Measurements from ENCODE around the gene MUC4. TPM values are rescaled to one million over a fixed set of nuclear protein-coding genes. Genes with fewer than 3 reads are reported as not detected.
"Not testable (repeated sequence)": the region's sequence is repeated elsewhere in the genome, so short reads cannot be mapped to it uniquely, and the experiment has no call there.

MUC4 gene
- total RNA-seq, 1 donor from 2014 or later = 7.8 TPM

DNA sequence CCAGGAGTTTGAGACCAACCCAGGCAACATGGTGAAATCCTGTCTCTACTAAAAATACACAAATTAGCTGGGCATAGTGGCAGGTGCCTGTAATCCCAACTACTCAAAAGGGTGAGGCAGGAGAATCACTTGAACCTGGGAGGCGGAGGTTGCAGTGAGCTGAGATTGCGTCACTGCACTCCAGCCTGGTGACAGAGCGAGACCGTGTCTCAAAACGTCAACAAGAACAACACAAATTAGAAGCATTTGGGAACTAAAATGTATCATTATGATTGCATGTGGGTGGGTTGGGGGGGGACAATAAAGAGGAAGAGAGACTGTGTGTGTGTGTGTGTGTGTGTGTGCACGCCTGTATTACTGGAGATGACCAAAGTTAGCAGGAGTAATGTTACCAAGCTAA lies 73.9 kb downstream of the MUC4 start:
- not testable (repeated sequence) for DNase-seq

DNA sequence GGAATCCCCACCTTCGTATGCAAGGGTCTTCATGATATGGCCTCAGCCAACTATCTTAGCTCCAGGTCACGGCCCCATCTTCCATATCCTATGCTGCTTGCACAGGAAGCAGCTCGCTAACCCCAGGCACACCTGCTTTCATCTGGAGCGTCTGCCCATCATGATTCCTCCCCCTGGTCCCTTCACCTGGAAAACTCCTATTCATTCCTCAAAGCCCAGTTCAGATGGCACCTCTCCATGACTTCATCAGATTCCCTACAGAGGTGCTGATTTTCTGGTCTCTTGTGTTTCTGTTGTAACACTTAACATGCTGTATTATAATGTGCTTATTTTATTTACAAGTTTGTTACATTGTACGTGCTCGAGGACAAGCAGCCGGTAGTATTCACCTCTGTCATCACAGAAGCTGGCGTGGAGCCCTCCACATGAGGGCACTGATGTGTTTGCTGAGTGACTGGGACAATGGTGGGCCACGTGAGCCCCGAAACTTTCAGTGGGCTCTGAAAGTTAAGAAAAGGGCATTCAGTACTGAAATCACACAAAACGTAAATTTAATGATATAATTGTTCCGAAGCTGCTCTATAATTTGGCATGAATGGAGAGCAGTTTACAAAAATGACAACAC lies 74.8 kb downstream of the MUC4 start:
- no peak for DNase-seq

DNA sequence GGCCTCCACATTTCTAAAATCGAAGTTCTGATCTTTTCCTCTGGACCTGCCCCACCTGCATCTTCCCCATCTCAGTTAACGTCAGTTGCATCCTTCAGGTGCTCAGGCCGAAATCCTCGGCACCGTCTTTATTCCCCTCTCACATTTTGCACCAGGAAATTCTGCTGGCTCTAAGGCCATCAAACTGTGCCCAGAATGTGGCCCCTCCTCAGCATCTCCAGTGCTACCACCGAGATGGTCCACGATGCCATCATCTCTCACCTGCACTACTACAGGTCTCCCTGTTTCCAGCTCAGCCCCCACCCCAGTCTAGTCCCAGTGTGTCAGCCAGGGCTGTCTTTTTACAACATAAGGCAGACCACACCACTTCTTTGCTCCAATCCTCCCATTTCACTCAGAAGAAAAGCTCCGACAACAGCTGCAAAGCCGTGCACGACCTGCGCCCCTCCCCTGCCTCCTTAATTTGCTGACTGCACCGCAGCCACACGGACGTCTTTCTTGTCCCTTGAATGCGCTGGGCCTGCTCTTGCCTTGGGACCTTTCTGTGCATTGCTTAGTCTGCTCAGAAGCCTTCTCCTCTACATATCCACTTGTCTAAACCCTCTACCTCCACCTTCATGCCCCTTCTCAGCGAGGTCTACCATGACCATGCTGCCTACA lies 76.6 kb downstream of the MUC4 start:
- peak; percentile 17 for DNase-seq

DNA sequence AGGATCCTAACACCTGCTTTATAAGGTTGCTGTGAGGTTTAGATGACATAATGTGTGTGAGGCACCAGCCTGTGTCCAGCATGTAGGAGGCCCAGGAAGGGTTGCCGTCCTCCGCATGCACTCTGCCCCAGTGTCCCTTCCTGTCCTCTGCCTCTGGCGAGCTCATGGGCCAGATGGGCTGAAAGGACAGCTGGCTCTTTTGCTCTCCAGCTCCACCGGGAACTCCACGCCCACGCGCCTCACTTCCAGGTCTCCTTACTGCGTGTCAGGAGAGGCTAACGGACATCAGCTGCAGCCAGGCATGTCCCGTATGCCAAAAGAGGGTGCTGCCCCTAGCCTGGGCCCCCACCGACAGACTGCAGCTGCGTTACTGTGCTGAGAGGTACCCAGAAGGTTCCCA lies 78.8 kb downstream of the MUC4 start:
- peak; percentile 48 for DNase-seq

DNA sequence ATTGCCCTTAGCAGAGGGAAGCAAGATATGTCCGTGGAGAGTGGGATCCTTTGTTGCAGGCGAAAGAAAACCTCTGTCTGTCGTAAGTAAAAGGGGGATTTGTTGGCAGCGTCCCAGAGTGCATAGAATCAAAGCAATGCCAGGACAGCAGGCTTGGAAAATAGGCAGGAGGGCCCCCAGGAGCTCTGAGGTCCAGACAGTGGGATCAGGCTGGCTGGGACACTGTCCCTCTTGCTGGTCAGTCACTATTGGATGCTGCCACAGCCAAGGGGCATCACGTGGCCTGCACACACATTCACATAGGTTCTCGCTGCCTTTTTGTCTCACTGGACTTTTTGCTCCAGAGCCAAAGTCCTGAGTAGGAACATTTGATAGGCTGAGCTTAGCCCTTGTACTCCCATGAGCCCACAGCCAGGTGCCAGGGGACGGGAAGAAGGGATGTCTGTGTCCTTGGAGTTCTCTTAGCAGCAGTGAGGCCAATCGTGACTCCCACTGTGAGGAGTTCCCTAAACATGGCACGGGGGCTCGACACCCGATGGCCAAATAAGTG lies 80.3 kb downstream of the MUC4 start:
- DNase-seq = no peak

DNA sequence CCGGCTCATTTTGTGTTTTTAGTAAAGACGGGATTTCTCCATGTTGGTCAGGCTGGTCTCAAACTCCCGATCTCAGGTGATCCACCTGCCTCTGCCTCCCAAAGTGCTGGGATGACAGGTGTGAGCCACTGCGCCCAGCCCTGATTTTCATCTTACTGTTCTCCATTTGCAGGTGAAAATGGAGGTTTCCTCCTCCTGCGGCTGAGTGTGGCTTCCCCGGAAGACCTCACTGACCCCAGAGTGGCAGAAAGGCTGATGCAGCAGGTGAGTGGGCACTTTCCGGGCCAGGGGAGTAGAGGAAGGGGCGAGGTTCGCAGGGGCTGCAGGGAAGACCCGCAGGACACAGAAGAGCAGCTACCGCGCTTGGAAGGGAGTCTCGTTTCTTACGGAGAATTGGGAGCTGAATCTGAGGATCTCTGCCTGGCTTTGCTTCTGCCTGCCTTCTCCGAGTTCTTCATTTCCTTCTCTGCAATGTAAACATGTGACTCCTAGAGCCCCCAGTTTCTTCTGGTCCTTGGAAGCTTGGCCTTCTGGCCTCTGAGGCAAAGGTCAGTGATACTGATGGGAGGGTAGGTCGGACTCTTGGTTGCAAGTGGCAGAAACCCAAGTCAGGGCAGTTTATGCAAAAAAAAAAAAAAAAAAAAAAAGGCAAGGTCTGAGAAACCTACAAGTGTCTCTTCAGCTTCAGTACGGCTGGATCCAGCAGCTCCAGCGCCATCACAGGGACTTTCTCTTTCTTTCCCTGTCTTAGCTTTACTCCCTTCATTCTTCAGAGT lies 82.1 kb downstream of the MUC4 start:
- no peak for DNase-seq

DNA sequence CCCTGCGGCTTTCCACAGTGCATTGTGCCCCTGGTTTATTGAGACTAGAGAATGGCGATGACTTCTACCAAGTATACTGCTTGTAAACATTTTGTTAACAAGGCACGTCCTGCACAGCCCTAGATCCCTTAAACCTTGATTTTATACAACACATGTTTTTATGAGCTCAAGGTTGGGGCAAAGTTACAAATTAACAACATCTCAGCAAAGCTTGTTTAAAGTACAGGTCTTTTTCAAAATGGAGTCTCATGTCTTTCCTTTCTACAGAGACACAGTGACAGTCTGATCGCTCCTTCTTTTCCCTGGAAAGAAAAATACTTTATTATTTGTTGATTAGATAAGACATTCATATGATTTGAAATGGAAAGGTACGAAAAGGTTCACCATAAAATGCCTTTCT lies 82.9 kb downstream of the MUC4 start:
- not testable (repeated sequence) for DNase-seq

DNA sequence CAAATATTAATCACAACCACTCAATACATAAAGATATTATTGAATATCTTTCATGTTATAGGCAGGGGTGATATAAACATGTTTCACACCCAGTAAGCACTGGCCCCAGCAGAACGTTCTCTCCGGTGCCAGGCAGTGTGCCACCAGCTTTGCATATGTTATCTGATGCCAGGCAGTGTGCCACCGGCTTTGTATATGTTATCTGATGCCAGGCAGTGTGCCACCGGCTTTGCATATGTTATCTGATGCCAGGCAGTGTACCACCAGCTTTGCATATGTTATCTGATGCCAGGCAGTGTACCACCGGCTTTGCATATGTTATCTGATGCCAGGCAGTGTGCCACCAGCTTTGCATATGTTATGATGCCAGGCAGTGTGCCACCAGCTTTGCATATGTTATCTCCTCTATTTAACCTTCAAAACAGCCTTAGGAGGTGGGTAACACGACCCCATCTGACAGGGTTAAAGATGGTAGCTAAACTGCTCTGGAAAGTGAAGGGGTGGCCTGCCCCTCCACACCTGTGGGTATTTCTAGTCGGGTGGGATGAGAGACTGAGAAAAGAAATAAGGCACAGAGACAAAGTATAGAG lies 84.0 kb downstream of the MUC4 start:
- peak; percentile 39 for DNase-seq

DNA sequence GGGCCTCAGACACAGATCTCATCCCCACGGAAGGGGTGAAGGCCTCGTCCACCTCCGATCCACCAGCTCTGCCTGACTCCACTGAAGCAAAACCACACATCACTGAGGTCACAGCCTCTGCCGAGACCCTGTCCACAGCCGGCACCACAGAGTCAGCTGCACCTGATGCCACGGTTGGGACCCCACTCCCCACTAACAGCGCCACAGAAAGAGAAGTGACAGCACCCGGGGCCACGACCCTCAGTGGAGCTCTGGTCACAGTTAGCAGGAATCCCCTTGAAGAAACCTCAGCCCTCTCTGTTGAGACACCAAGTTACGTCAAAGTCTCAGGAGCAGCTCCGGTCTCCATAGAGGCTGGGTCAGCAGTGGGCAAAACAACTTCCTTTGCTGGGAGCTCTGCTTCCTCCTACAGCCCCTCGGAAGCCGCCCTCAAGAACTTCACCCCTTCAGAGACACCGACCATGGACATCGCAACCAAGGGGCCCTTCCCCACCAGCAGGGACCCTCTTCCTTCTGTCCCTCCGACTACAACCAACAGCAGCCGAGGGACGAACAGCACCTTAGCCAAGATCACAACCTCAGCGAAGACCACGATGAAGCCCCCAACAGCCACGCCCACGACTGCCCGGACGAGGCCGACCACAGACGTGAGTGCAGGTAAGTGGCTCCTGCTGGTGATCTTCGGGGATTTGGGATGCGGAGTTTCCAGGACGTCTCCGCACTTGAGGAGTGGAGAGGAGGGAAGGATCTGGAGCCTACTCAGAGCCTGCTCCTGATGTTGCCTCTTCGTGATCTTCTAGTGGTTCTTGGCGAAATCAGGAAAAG lies 85.6 kb downstream of the MUC4 start:
- not testable (repeated sequence) for DNase-seq

DNA sequence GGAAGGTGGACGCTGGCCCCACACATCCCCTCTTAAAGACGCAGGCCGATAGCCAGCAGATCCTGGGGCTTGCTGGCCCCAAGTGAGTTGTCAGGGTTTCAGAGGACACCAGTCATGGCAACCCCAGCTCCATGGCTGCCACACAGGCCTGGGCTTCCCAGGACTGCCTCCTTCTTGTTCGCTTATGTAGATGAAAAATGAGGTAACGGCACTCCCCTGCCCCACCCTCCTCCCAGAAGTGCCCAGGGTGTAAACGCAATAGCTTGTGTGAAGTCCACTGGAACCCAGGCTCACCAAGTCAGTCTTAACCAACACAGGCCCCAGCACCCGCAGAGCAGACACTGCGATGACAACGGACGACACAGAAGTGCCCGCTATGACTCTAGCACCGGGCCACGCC lies 87.4 kb downstream of the MUC4 start:
- not testable (repeated sequence) for DNase-seq

DNA sequence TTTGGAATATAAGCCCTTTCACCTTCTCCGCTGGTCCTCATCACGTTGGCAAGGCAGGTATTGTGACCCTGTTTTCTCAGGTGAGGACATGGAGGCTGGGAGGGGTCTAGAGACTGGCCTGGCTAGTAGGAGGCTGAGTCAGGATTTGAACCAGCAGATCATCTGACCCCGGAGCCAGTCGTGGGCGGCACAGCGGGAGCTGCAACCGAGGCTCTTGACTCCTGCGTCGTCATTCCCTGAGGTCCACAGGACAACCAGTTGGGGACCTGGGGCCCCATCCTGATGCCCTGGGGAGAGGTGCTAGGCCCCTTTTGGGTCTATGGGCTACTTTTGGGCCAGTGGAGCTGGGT lies 88.8 kb downstream of the MUC4 start:
- not testable (repeated sequence) for DNase-seq

DNA sequence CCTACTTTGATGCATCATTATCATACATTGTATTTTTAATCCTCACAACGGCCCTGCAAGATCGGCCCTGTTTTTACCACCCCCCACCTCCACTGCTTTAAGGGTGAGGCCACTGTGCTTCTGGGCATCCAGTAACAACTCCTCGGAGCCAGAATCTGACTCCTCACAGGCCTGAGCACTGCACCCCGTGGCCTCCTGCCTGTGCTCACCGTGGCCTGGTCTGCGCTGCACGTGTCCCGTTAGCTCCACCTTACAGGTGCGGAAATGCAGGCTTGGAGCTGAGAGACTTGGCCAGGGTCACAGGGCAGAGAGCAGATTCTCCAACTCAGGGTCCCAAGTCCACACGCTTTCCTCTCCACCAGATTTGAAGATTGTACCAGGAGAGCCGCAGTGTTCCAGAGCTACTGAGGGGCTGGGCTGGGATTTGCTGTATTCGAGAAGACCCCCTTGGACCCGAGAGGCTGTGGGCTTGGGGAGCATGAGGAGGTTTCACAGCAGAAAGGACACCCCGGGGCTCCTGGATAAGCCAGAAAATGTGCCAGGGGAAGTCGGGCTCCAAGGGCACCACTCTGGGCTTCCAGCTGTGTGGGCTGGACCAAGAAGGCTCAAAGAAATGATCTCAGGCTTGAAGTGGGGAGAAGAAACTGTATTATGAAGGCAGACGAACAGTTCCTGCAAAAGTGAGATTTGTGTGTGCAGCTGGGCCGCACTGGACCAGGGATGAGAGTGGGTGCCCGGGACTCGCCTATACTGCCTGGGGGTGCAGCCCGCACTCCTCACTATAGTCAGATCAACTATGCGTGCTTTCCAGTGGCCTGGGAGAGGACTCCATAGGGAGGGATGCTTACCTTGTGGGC lies 89.4 kb downstream of the MUC4 start:
- DNase-seq = not testable (repeated sequence)

DNA sequence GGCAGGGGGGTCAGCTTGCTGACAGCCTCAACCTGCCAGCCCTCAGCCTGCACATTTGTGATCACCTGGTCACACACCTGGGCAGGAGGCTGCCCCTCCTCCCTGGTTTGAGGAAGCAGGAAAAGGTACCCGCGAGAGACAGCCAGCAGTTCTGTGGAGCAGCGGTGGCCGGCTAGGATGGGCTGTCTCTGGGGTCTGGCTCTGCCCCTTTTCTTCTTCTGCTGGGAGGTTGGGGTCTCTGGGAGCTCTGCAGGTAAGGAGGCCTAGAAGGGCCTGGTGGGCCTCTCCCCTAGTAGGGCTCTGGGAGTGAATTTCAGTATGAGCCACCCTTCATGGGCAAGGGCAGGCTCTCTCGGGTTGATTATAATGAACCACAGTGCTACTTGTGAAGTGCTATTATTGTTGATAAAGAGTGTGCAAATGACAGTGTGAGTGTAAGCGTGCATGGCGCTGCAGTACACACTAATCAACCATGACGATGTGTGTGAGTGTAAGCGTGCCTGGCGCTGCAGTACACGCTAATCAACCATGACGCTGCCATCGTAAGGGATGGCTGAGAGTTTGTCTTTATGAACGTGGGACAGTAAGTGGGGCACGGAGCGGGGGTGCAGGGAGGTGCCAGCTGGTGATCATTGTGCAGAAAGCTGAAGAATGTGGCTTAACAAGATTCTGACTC lies 90.8 kb downstream of the MUC4 start, which contains the start of gene MUC20:
Gene MUC20 (plus strand): TSS at position 148 of the 676 bp plus-strand sequence. CDS start 30 bp downstream, at position 178.
- not testable (repeated sequence) for DNase-seq

DNA sequence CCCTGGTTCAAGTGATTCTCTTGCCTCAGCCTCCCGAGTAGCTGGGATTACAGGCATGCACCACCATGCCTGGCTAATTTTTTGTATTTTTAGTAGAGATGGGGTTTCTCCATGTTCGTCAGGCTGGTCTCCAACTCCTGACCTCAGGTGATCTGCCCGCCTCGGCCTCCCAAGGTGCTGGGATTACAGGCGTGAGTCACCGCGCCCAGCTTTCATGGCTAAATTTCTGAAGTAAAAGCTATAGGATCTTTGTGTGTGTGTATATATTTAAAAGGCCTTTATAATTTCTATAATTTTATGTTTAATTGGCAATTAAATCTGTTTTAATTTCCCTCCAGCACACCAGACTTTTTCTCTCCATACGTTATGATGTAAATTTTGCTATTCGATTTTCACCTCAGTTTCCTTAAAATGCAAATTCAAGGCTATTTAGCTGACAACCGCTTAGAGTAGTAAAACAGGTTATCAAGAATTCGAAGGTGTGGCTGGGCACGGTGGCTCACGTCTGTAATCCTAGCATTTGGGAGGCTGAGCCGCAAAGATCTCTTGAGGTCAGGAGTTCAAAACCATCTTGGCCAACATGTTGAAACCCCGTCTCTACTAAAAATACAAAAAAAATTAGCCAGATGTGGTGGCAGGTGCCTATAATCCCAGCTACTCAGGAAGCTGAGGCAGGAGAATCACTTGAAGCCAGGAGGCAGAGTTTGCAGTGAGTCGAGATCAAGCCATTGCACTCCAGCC lies 92.0 kb downstream of the MUC4 start:
- not testable (repeated sequence) for DNase-seq

DNA sequence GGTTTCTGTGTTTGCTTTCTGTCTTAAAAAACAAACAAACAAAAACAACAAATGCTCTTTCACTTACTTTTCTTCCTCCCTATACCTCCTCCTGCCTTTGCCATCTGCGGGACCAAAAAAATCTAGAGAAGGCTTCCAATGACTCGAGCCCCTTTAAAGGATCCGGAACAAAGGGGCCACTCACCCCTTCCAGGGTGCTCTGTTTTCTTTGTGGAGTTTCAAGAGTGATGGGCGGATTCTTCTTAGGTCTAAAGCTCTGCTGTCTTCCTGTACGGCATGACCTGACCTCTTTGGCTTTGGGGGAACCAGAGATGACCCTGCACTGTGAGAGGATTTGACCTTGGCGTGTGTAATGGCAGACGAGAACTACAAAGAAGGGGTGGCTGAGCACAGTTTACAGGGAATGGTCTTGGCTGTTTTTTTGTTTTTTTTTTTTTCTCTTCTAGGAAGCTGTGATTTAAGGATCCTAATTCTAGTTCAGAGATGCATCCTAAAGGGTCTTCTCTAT lies 93.2 kb downstream of the MUC4 start:
- DNase-seq = no peak

DNA sequence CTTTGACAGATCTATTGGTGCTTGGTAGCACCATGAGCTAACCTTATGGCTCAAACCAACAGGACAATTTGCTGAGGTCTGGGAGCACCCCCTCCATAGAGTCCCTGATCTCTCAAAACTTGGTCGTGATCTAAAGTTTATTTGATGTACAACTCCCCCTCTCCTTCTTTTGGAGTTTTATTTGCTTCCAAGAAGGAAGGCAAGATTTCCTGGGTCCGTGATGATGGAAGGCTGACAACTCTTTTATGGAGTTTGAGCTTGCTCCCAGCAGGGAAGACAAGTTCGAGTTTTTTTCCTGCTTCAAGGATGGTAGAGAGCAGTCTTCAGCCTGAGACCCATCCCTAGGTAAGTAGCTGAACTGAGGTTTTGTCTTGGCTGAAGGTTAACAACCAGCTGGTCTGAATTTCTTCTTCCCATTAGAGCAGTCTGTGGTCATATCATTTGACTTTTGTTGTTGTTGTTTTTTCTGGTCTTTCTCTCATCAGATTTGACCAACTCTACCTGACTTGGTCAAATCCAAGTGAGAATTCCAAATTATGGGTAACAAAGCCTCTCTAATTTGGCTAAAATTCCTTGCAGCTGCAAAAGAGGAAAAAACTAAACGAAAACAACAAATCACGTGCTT lies 93.8 kb downstream of the MUC4 start:
- no peak for DNase-seq

DNA sequence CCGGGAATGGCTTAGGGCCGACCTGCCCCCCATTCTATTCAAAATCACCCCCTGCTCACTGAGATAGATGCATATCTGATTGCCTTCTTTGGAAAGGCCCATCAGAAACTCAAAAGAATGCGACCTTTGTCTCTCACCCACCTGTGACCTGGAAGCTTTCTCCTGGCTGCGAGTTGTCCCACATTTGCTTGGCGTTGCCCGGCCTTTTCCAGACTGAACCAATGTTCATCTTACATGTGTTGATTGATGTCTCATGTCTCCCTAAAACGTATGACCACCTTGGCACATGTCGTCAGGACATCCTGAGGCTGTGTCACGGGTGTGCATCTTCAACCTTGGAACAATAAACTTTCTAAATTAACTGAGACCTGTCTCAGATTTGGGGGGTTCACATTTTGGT lies 94.3 kb downstream of the MUC4 start:
- no peak for DNase-seq

DNA sequence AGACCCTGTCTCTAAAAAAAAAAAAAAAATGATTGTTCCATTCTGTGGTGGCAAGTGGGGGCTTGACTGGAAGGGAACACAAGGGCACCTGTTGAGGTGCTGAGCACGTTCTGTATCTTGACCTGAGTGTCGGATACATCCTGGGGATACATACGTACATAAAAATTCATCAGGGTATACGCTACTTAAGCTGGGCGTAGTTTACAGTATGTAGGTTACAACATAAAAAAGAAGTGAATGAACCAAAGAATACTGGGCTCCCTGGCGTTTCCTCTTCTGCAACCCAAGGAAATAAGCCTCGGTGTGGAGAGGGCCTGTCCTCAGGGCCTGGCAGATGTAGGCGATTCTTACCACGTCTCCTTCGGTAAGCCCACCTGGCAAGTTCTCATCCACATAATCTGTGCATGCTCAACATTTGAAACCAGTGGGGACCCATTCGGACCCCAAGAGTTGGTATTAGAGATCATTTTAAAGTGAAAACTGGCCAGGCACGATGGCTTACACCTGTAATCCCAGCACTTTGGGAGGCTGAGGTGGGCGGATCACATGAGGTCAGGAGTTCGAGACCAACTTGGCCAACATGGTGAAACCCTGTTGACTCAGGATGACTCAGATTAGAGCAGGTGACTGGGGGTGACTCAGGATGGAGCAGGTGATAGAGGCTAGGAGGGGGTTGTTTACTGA lies 96.0 kb downstream of the MUC4 start:
- no peak for DNase-seq

Measured in tongue (tissue), 2 donors.